Tibial nerve (tissue), 4 donors: ENCODE data around the gene CAMKMT.

ENCODE experiments used
- EP300 ChIP-seq, 2 donors: sonication (generic); formaldehyde crosslinking; IDR thresholded peaks; one replicate each; pipeline ENCODE4 v1.6.1; 2017; ENCODE audit warnings: antibody characterized with exemption in 2 of 2, mild to moderate bottlenecking in 1 of 2
- POLR2A ChIP-seq, 2 donors: fragments of 450-650 bp; IDR thresholded peaks; one replicate each; pipeline ENCODE4 v1.6.1; 2017; ENCODE audit warnings: antibody characterized with exemption in 2 of 2, mild to moderate bottlenecking in 2 of 2, moderate library complexity in 2 of 2
- TF ChIP-seq, protein P1 (sequence below), 5 experiments: fragments of 200-600 bp in 3 of 5; fragments of 450-650 bp in 2 of 5; sonication (generic) in 3 of 5; IDR thresholded peaks; one replicate each; pipeline ENCODE4 v1.5.1; 2016 to 2019; ENCODE audit warnings: antibody characterized with exemption in 5 of 5, mild to moderate bottlenecking in 3 of 5, moderate library complexity in 2 of 5

- TF ChIP-seq EP300 (IDR thresholded peaks at IDR 0.05) (no peak), POLR2A (IDR thresholded peaks at IDR 0.05) (no peak)
- TF ChIP-seq, protein P1, sequence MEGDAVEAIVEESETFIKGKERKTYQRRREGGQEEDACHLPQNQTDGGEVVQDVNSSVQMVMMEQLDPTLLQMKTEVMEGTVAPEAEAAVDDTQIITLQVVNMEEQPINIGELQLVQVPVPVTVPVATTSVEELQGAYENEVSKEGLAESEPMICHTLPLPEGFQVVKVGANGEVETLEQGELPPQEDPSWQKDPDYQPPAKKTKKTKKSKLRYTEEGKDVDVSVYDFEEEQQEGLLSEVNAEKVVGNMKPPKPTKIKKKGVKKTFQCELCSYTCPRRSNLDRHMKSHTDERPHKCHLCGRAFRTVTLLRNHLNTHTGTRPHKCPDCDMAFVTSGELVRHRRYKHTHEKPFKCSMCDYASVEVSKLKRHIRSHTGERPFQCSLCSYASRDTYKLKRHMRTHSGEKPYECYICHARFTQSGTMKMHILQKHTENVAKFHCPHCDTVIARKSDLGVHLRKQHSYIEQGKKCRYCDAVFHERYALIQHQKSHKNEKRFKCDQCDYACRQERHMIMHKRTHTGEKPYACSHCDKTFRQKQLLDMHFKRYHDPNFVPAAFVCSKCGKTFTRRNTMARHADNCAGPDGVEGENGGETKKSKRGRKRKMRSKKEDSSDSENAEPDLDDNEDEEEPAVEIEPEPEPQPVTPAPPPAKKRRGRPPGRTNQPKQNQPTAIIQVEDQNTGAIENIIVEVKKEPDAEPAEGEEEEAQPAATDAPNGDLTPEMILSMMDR (IDR thresholded peaks at IDR 0.05): no peak
Observed at GRCh38 chr2:44751754-44752479, 390.2 kb downstream of the CAMKMT start.
